ENCODE data around the gene SLC2A4RG. TPM values are rescaled to one million over a fixed set of nuclear protein-coding genes. Genes with fewer than 3 reads are reported as not detected.

Gene SLC2A4RG
- total and polyA plus RNA-seq, 8 donors = 25.8 to 67.1 (median 33.4) TPM

GRCh38 chr20:63700199-63701050 is 39.2 kb upstream of the SLC2A4RG start:
- Histone ChIP-seq H3K27ac (no peak overlapping the region), H3K4me3 (no peak overlapping the region), H3K9me3 (no peaks in the 10 kb centered on the region), H3K4me1 (peaks cover 0 to 12% (median 0%) of the 10 kb centered on the region in 3 donors), H3K27me3 (no peaks in the 10 kb centered on the region), H3K36me3 (peaks cover 0 to 7% (median 0%) of the 10 kb centered on the region in 3 donors)
- DNase-seq (peak in 1 of 6 donors; percentile 71), FAIRE-seq (no peak), ATAC-seq (no peak)
- intact Hi-C loops (cut with DNase I) = no loop called here
- no peak for TF ChIP-seq CTCF (IDR thresholded peaks at IDR 0.05)
- 87 to 89% methylated on average over 43 of the region's 43 CpGs for WGBS, 2 donors

GRCh38 chr20:63701051-63701328 is 38.6 kb upstream of the SLC2A4RG start:
- 80 to 88% methylated on average over 4 to 5 of the region's 5 CpGs for WGBS, 2 donors
- TF ChIP-seq CTCF (IDR thresholded peaks at IDR 0.05) = no peak
- no peaks in the 10 kb centered on the region for H3K27me3 ChIP-seq
- DNase-seq (no peak), ATAC-seq (no peak), FAIRE-seq (no peak)
- intact Hi-C loops (cut with DNase I) = no loop called here
- no peak overlapping the region for H3K4me3 ChIP-seq
- peaks cover 0 to 12% (median 0%) of the 10 kb centered on the region in 3 donors for H3K4me1 ChIP-seq
- H3K9me3 ChIP-seq = no peaks in the 10 kb centered on the region
- no peak overlapping the region for H3K27ac ChIP-seq
- H3K36me3 ChIP-seq = peaks cover 0 to 7% (median 0%) of the 10 kb centered on the region in 3 donors

- WGBS, 2 donors = 83 to 89% methylated on average over 14 of the region's 14 CpGs
- no peak for ATAC-seq
These were observed 38.1 kb upstream of the SLC2A4RG start for GRCh38 chr20:63701329-63702035.

GRCh38 chr20:63702036-63702665 is 37.4 kb upstream of the SLC2A4RG start:
- ATAC-seq (no peak), FAIRE-seq (no peak), DNase-seq (peak in 1 of 6 donors; percentile 72)
- TF ChIP-seq CTCF (IDR thresholded peaks at IDR 0.05) = no peak
- WGBS, 2 donors = 90 to 91% methylated on average over 16 of the region's 16 CpGs
- no peak overlapping the region for H3K4me3 ChIP-seq
- H3K27me3 ChIP-seq = no peaks in the 10 kb centered on the region
- intact Hi-C loops (cut with DNase I) = no loop called here
- peaks cover 0 to 9% (median 6%) of the 10 kb centered on the region in 3 donors for H3K4me1 ChIP-seq
- no peaks in the 10 kb centered on the region for H3K9me3 ChIP-seq
- H3K27ac ChIP-seq = no peak overlapping the region
- peaks cover 0 to 7% (median 0%) of the 10 kb centered on the region in 3 donors for H3K36me3 ChIP-seq

More at GRCh38 chr20:63701329-63702035, 38.1 kb upstream of the SLC2A4RG start:
- FAIRE-seq (no peak), DNase-seq (peak in 2 of 6 donors; percentile 34 to 77)
- no peak for TF ChIP-seq CTCF (IDR thresholded peaks at IDR 0.05)
- peaks cover 0 to 7% (median 0%) of the 10 kb centered on the region in 3 donors for H3K36me3 ChIP-seq
- H3K27me3 ChIP-seq = no peaks in the 10 kb centered on the region
- H3K4me3 ChIP-seq = no peak overlapping the region
- intact Hi-C loops (cut with DNase I) = no loop called here
- peaks cover 0 to 13% (median 2%) of the 10 kb centered on the region in 3 donors for H3K4me1 ChIP-seq
- no peaks in the 10 kb centered on the region for H3K9me3 ChIP-seq
- no peak overlapping the region for H3K27ac ChIP-seq

All from pancreas (tissue), 10 donors.